Left ventricle myocardium superior (tissue), 1 donor: Measurements from ENCODE around the gene DAB1. TPM values are rescaled to one million over a fixed set of nuclear protein-coding genes. Genes with fewer than 3 reads are reported as not detected.
"Not testable (repeated sequence)": the region's sequence is repeated elsewhere in the genome, so short reads cannot be mapped to it uniquely, and the experiment has no call there.

Source experiments
- ATAC-seq: fragments of 200-7000 bp; cut with Tn5 transposase; one replicate; pipeline ENCODE4 v1.9.1; 2020; ENCODE audit warnings: mild to moderate bottlenecking, moderate library complexity
- DNase-seq: peaks from one replicate; pipeline ENCODE4 v3.0.0-alpha.2; 2020
- intact Hi-C: fragments of 100-400 bp; cut with micrococcal nuclease; formaldehyde crosslinking; loops from one replicate; pipeline ENCODE4 v1.11.0; 2022
- total RNA-seq: library from RNA; stranded (reverse); fragmentation: NEBNext Ultra II Directional; extraction: Animal tissue kit (Norgen Biotek cat#: 25700); gene quantifications from one replicate; pipeline ENCODE4 v1.2.1, GENCODE V29; 2021
- donor health status: DM: no; HTN: yes; CAD: no; lungs with severe emphysema.

The DAB1 gene
- total RNA-seq, 1 donor from 2014 or later = 2.6 TPM

GRCh38 chr1:57369889-57370288 is 54.0 kb downstream of the DAB1 start:
- DNase-seq (no peak), ATAC-seq (no peak)
- intact Hi-C loops = no loop called here

GRCh38 chr1:57367945-57368344 is 55.9 kb downstream of the DAB1 start:
- intact Hi-C loops = no loop called here
- no peak for DNase-seq
- no peak for ATAC-seq

- intact Hi-C loops = no loop called here
- DNase-seq (no peak), ATAC-seq (no peak)
Measured at GRCh38 chr1:57363643-57364042, 60.2 kb downstream of the DAB1 start.

GRCh38 chr1:57363165-57363564 is 60.7 kb downstream of the DAB1 start:
- intact Hi-C loops = no loop called here
- no peak for DNase-seq
- ATAC-seq = peak; percentile 65

- ATAC-seq (peak; percentile 92), DNase-seq (no peak)
- intact Hi-C loops = no loop called here
Measured at GRCh38 chr1:57362480-57362879, 61.4 kb downstream of the DAB1 start.

- DNase-seq (no peak), ATAC-seq (no peak)
- intact Hi-C loops = no loop called here
Measured at GRCh38 chr1:57361516-57361915, 62.3 kb downstream of the DAB1 start.

- intact Hi-C loops = no loop called here
Measured at GRCh38 chr1:57360846-57361407, 62.9 kb downstream of the DAB1 start.

GRCh38 chr1:57357462-57357861 is 66.4 kb downstream of the DAB1 start:
- DNase-seq = no peak
- ATAC-seq = no peak
- intact Hi-C loops = no loop called here

More at GRCh38 chr1:57360846-57361407, 62.9 kb downstream of the DAB1 start:
- ATAC-seq (peak; percentile 56), DNase-seq (no peak)

- ATAC-seq = no peak
- DNase-seq = no peak
- intact Hi-C loops = no loop called here
Measured at GRCh38 chr1:57353654-57354053, 70.2 kb downstream of the DAB1 start.

- no peak for DNase-seq
- ATAC-seq = no peak
- intact Hi-C loops = no loop called here
Measured at GRCh38 chr1:57350610-57351009, 73.2 kb downstream of the DAB1 start.

GRCh38 chr1:57348921-57349320 is 74.9 kb downstream of the DAB1 start:
- ATAC-seq = no peak
- no peak for DNase-seq
- intact Hi-C loops = no loop called here

- no peak for ATAC-seq
- no peak for DNase-seq
- intact Hi-C loops = no loop called here
Measured at GRCh38 chr1:57345916-57346315, 77.9 kb downstream of the DAB1 start.

GRCh38 chr1:57344265-57344664 is 79.6 kb downstream of the DAB1 start:
- no peak for ATAC-seq
- no peak for DNase-seq
- intact Hi-C loops = no loop called here

GRCh38 chr1:57343298-57343915 is 80.5 kb downstream of the DAB1 start:
- ATAC-seq, DNase-seq, intact Hi-C loops: not testable (repeated sequence)

GRCh38 chr1:57341721-57342120 is 82.1 kb downstream of the DAB1 start:
- ATAC-seq (no peak), DNase-seq (no peak)
- intact Hi-C loops = no loop called here

GRCh38 chr1:57340334-57341070 is 83.4 kb downstream of the DAB1 start:
- DNase-seq = no peak
- ATAC-seq = peak; percentile 59
- intact Hi-C loops = no loop called here

- intact Hi-C loops = no loop called here
- ATAC-seq = no peak
- DNase-seq = no peak
Measured at GRCh38 chr1:57337623-57338022, 86.2 kb downstream of the DAB1 start.

GRCh38 chr1:57336793-57337192 is 87.1 kb downstream of the DAB1 start:
- intact Hi-C loops = no loop called here

GRCh38 chr1:57331620-57332019 is 92.2 kb downstream of the DAB1 start:
- ATAC-seq (no peak), DNase-seq (no peak)
- intact Hi-C loops = no loop called here

More at GRCh38 chr1:57336793-57337192, 87.1 kb downstream of the DAB1 start:
- DNase-seq = no peak
- no peak for ATAC-seq

- intact Hi-C loops = no loop called here
- no peak for DNase-seq
- no peak for ATAC-seq
Measured at GRCh38 chr1:57329937-57330336, 93.9 kb downstream of the DAB1 start.
